ENCODE data around the gene NRXN3.

DNA sequence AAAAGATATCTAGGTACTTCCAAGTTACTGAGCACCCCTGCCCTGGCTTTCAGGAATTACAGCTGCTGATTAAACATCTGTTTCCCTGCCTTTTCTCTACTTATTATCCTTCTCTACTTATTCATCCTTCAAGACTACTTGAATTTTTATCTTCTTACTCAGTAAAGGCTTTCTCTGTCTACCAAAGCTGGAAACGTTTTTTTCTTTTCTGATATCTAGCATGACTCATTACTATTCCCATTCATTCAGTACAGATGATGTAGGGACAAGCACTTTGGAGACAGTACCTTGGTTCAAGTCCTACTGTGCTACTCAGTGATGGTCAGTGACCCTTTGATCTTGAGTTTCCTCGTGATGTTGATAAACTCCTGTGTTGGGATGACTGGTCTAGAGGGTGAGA lies 848.7 kb downstream of the NRXN3 start:
- no peak for TF ChIP-seq EZH2 (IDR thresholded peaks at IDR 0.05; ENCODE audit: low read depth)
- TF ChIP-seq, protein P1, sequence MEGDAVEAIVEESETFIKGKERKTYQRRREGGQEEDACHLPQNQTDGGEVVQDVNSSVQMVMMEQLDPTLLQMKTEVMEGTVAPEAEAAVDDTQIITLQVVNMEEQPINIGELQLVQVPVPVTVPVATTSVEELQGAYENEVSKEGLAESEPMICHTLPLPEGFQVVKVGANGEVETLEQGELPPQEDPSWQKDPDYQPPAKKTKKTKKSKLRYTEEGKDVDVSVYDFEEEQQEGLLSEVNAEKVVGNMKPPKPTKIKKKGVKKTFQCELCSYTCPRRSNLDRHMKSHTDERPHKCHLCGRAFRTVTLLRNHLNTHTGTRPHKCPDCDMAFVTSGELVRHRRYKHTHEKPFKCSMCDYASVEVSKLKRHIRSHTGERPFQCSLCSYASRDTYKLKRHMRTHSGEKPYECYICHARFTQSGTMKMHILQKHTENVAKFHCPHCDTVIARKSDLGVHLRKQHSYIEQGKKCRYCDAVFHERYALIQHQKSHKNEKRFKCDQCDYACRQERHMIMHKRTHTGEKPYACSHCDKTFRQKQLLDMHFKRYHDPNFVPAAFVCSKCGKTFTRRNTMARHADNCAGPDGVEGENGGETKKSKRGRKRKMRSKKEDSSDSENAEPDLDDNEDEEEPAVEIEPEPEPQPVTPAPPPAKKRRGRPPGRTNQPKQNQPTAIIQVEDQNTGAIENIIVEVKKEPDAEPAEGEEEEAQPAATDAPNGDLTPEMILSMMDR (conservative IDR thresholded peaks at IDR 0.05): no peak

Measured in PC-9 (cell line).